WTC11 (cell line): ENCODE results near the gene SPN.

Source experiments
- CTCF ChIP-seq: fragments of 200-600 bp; IDR thresholded peaks from 2 replicates; pipeline ENCODE4 v1.8.0; 2022; ENCODE audit warnings: antibody characterized with exemption
- FOXK1 ChIP-seq: sonication (generic); formaldehyde crosslinking; IDR thresholded peaks from 2 replicates; pipeline ENCODE4 v1.8.0; 2022; ENCODE audit warnings: mild to moderate bottlenecking, moderate library complexity, missing genetic modification reagents
- GABPB1 ChIP-seq: sonication (generic); formaldehyde crosslinking; IDR thresholded peaks from 2 replicates; pipeline ENCODE4 v1.8.1; 2023; ENCODE audit warnings: mild to moderate bottlenecking, missing genetic modification reagents

- TF ChIP-seq FOXK1 (CRISPR knock-in tag) (no peak), GABPB1 (CRISPR knock-in tag) (no peak), CTCF (no peak)
These were observed 1.3 kb downstream of the SPN start for GRCh38 chr16:29664091-29664921.
